Stimulated activated CD4-positive, alpha-beta T cell treated with anti-CD3 and anti-CD28 coated beads, TNF-alpha, amount 100 ng/mL, for 24 hours (primary cell): Measurements from ENCODE around the gene B4GALT5.

Experiments used
- DNase-seq, 3 experiments: peaks; one replicate each; pipeline ENCODE4 v3.0.0-alpha.2; 2020; ENCODE audit warnings: low read depth in 3 of 3

The B4GALT5 gene

GRCh38 chr20:49657118-49657901, 56.4 kb downstream of the B4GALT5 start:
- DNase-seq: no peak

GRCh38 chr20:49656304-49656703, 57.4 kb downstream of the B4GALT5 start:
- no peak for DNase-seq

DNA sequence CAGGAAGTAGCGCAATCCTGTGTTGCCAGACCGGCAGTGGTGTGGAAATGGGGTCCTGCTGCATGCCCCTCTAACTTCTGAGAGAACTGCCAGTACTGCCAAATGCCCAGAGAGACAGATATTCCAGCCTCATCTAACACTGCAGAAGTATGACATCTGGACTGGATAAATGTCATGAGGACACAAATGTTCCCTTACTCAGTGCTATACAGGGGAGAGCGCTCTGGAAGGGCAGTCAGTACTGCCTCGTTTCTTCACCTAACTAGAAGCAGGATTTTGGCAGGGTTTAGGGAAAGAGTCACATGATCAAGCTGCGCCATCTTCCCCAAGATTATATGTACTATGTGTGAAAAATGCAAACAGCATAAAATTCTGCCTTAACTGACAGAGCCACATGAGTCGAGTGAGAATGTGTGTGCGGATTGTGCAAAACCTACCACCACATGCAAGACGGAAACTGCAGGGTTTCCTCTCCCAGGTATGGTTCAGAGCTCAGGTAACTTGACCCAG, 59.7 kb downstream of the B4GALT5 start:
- no peak for DNase-seq

DNA sequence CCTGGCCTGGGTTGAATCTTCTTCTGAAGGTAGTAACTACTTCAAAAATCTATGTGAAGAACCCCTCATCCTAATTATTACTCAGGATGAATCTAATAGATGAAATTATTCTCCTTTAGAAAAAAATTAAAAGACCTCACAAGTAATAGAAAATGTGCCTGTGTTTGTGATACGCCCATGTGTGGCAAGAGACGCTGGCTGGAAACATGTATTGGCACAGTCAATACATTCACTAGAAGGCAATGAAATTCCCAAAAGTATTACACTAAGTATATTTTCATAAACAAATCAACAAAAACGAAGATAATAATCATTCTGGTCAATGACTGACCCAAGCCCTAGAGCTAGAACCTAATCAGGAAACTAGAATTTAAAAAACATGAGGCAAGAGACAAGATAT, 64.0 kb downstream of the B4GALT5 start:
- no peak for DNase-seq

GRCh38 chr20:49647550-49647949, 66.1 kb downstream of the B4GALT5 start:
- DNase-seq: no peak

- no peak for DNase-seq
These were observed 67.2 kb downstream of the B4GALT5 start for GRCh38 chr20:49646528-49646927.

- no peak for DNase-seq
These were observed 67.6 kb downstream of the B4GALT5 start for GRCh38 chr20:49646126-49646525.

DNA sequence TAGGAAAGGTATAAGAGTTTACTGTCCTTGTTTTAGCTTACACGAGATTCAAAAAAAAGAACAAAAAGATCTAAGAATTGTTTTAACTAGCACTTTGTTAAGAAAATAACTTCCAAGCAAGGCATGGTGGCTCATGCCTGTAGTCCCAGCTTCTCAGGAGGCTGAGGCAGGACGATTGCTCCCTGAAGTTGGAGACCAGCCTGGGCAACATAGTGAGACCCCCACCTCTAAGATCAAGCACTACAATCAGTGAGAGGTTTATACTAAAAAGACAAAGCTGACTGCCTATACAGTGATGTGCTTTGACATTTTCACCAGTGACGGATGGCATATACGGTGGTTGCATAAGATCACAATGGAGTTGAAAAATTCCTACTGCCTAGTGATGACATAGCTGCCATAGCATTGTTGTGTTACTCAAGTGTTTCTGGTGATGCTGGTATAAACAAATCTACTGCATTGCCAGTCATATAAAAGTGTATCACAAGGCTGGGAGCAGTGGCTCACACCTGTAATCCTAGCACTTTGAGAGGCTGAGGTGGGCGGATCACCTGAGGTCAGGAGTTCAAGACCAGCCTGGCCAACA, 68.6 kb downstream of the B4GALT5 start:
- DNase-seq: no peak

- DNase-seq: no peak
These were observed 70.9 kb downstream of the B4GALT5 start for GRCh38 chr20:49642816-49643215.

GRCh38 chr20:49641683-49642656, 71.7 kb downstream of the B4GALT5 start:
- DNase-seq: no peak

DNA sequence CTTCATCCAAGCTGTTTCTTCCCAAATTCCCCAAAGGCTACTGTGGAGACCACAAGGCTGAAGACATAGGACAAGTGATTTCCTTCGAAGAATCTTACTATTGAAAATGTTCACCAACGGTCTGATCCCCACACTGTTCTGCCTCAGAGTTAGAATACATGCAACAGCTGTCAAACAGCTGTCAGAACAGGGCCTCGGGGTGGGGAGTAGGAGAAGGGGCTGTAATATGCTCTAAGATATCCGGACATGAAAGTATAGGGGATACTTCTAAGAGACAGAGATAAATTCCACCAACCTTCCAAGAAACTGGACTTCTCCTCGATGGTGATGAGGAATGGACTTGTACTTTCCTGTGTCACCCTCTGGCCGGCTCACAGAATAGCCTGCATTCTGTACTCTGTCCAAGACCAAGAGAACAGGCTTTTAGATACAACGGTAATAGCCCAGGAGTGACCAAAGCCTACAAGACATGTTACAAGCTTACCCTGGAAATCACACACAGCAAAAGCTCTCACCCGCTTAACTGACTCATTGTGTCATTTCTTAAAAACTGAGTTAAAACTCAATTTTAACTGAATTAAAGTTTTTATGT, 76.5 kb downstream of the B4GALT5 start:
- no peak for DNase-seq

- DNase-seq: no peak
These were observed 77.2 kb downstream of the B4GALT5 start for GRCh38 chr20:49636447-49636846.

- no peak for DNase-seq
These were observed 77.8 kb downstream of the B4GALT5 start for GRCh38 chr20:49635866-49636265.

DNA sequence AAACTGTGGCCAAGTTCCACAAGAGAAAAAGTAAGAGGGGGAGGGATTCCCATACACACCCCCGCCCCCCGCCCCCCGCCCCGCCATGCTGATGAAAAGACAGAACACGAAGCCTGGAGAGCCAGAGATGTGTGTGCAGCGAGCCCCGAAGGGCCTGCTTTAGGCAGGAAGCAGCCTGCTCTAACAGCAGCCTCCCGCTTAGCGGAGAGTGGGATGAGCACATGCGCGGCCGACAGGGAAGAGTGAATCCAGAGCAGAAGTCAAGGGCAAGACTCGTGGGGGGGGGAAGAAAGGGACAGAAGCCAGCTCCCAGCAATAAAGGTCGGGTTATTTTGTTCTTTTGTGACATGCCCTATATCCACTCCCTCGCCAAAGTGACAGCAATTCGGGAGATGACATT, 78.5 kb downstream of the B4GALT5 start:
- no peak for DNase-seq

- DNase-seq: no peak
These were observed 79.6 kb downstream of the B4GALT5 start for GRCh38 chr20:49634116-49634515.

DNA sequence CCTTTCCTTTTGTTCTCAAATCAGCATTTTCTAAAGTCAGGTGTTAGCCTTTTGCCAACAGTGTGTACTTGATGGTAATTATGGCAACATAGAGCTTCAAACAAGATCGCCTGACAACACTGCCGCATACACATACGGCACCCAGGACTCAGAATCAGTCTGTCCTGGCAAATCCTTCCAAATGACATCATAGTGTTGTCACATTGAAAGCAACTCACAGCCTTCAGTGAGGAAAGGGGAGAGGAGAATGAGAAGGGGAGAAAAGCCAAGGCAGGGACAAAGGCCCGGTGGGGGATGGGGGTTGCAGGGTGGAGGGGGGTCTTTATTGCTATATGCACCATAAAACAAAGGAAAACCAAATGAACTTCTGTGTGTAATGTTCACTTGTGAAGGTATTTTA, 80.0 kb downstream of the B4GALT5 start:
- no peak for DNase-seq

DNA sequence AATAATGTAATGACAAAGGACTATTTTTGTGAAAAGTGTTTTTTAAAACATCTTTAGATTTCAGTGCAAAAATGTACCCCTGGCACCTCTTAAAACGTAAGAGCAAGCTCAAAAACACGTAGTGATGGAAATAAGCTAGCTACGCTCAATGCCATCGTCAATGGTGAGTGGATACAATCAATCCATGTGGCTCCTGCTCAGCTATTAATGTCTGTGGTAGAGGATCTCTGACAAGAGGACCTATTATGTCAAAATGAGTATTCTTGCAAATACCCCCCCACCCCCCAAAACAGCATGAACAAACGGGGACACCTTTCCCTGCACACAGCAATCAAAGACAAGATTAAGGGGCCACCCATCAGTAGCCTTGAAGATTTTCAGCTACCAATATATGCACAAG, 80.7 kb downstream of the B4GALT5 start:
- no peak for DNase-seq

- no peak for DNase-seq
These were observed 81.7 kb downstream of the B4GALT5 start for GRCh38 chr20:49631856-49632418.

DNA sequence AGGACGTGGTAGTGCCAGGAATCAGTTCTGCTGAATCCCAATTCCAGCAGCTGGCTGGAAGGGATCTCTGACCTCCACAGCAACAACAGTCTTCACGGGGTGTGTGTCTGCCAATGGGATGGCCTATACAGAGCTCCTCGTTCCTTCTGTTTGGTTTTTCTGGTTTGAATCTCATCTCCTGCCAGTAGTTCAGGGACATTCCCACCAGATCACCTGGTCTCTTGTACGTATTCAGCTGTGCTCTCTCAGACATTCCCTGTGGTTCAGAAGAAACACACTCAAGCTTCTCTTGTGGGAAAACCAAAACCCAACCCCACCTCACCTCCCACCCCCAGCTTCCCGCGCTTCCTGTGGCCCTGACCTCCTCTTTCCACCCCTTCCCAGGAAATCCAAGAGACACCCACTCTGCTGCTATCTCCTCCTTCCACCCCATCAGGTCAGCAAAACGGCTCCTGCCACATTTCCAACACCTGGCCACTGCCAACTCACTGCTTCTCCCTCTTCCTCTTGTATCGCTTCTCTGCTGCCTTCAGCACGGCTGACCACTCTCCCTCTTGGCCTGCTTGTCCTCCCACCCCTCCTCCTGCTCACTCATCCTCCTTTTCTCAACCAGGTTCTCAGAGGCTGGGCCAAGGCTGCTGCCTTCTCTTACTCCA, 82.5 kb downstream of the B4GALT5 start:
- no peak for DNase-seq

GRCh38 chr20:49630396-49630951, 83.2 kb downstream of the B4GALT5 start:
- no peak for DNase-seq

DNA sequence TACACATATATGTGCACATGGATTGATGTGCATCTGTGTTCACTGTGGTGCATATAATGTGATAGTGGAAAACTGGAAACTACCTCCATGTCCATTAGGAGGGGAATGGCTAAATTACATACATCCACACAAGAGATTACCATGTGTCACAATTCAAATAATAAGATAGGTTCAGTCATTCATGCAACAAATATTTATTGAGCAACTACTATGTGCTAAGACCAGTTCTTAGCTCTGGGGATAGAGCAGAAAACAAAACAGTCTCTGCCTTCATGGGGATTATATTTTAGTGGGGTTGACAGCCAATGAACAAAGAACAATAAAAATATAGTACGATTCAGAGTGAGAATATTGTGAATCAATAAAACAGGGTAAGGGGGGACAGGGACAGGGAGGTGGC, 84.1 kb downstream of the B4GALT5 start:
- DNase-seq: no peak
